ENCODE results near the gene SLC24A4.
A peak's percentile ranks its signal among the peaks of the same experiment; 100 is the strongest.
"Not testable (repeated sequence)": the region's sequence is repeated elsewhere in the genome, so short reads cannot be mapped to it uniquely, and the experiment has no call there.

The SLC24A4 gene

GRCh38 chr14:92532490-92533163 is 209.7 kb downstream of the SLC24A4 start:
- TF ChIP-seq CTCF (IDR thresholded peaks at IDR 0.05; ENCODE audit: control insufficient read depth, insufficient read depth, low read depth, low read length, missing control alignments) = no peak
- no peak overlapping the region for H3K4me3 ChIP-seq (ENCODE audit: control insufficient read depth, low read depth, low read length)
- DNase-seq (ENCODE audit: low read depth) = no peak

- TF ChIP-seq CTCF (IDR thresholded peaks at IDR 0.05; ENCODE audit: control insufficient read depth, insufficient read depth, low read depth, low read length, missing control alignments) = no peak
- no peak for DNase-seq (ENCODE audit: low read depth)
- H3K4me3 ChIP-seq (ENCODE audit: control insufficient read depth, low read depth, low read length) = no peak overlapping the region
Measured at GRCh38 chr14:92534932-92535643, 212.1 kb downstream of the SLC24A4 start.

GRCh38 chr14:92536231-92536630 is 213.3 kb downstream of the SLC24A4 start:
- peak; percentile 58 for DNase-seq (ENCODE audit: low read depth)
- not testable (repeated sequence) for H3K4me3 ChIP-seq (ENCODE audit: control insufficient read depth, low read depth, low read length)

- no peak overlapping the region for H3K4me3 ChIP-seq (ENCODE audit: control insufficient read depth, low read depth, low read length)
- TF ChIP-seq CTCF (IDR thresholded peaks at IDR 0.05; ENCODE audit: control insufficient read depth, insufficient read depth, low read depth, low read length, missing control alignments) = no peak
Measured at GRCh38 chr14:92538412-92538985, 215.5 kb downstream of the SLC24A4 start.

DNA sequence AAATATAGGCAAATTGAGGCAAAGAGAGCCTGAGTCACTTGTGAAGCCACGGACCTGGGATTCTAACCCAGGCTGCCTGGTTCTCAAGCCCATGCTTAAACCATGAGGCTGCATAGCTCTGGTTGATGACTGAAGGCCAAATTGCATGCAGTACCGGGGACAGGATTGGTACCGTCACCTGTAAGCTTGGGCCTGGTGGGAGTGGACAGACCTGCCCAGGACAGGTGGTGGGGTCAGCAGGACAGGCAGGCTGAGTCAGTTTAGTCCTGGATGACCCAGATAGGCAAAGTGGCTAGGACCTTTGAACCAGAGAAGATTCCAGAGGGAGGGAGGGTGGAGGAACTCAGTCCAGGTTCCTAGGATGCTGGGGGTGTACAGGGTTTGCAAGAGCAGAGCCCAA is 216.5 kb downstream of the SLC24A4 start:
- DNase-seq (ENCODE audit: low read depth) = no peak

More at GRCh38 chr14:92538412-92538985, 215.5 kb downstream of the SLC24A4 start:
- no peak for DNase-seq (ENCODE audit: low read depth)

GRCh38 chr14:92539875-92540274 is 216.9 kb downstream of the SLC24A4 start:
- DNase-seq (ENCODE audit: low read depth) = no peak
- H3K4me3 ChIP-seq (ENCODE audit: control insufficient read depth, low read depth, low read length) = no peak overlapping the region
- TF ChIP-seq CTCF (IDR thresholded peaks at IDR 0.05; ENCODE audit: control insufficient read depth, insufficient read depth, low read depth, low read length, missing control alignments) = no peak

More for the DNA sequence above, 216.5 kb downstream of the SLC24A4 start:
- no peak overlapping the region for H3K4me3 ChIP-seq (ENCODE audit: control insufficient read depth, low read depth, low read length)
- no peak for TF ChIP-seq CTCF (IDR thresholded peaks at IDR 0.05; ENCODE audit: control insufficient read depth, insufficient read depth, low read depth, low read length, missing control alignments)

GRCh38 chr14:92540472-92541048 is 217.6 kb downstream of the SLC24A4 start:
- DNase-seq (ENCODE audit: low read depth) = peak; percentile 98
- H3K4me3 ChIP-seq (ENCODE audit: control insufficient read depth, low read depth, low read length) = no peak overlapping the region
- TF ChIP-seq CTCF (IDR thresholded peaks at IDR 0.05; ENCODE audit: control insufficient read depth, insufficient read depth, low read depth, low read length, missing control alignments) = no peak
